ENCODE results near the gene MAP4K2.

MAP4K2 gene

GRCh38 chr11:64764040-64764611 is 38.9 kb downstream of the MAP4K2 start:
- H3K4me3 ChIP-seq (ENCODE audit: low read depth, low read length), result no peak overlapping the region
- in situ Hi-C loops (cut with HindIII; ENCODE audit: low sequenced_read_pairs), result no loop called here
- TF ChIP-seq CTCF (IDR thresholded peaks at IDR 0.05; ENCODE audit: low read depth, low read length), result no peak
- DNase-seq (ENCODE audit: low read depth, low spot score), result no peak

- in situ Hi-C loops (cut with HindIII; ENCODE audit: low sequenced_read_pairs), result no loop called here
- H3K4me3 ChIP-seq (ENCODE audit: low read depth, low read length), result no peak overlapping the region
- no peak for TF ChIP-seq CTCF (IDR thresholded peaks at IDR 0.05; ENCODE audit: low read depth, low read length)
- DNase-seq (ENCODE audit: low read depth, low spot score), result no peak
Measured at GRCh38 chr11:64763526-64764039, 39.4 kb downstream of the MAP4K2 start.

GRCh38 chr11:64762674-64763525 is 40.1 kb downstream of the MAP4K2 start:
- H3K4me3 ChIP-seq (ENCODE audit: low read depth, low read length), result no peak overlapping the region
- in situ Hi-C loops (cut with HindIII; ENCODE audit: low sequenced_read_pairs), result no loop called here
- DNase-seq (ENCODE audit: low read depth, low spot score), result peak; percentile 88
- no peak for TF ChIP-seq CTCF (IDR thresholded peaks at IDR 0.05; ENCODE audit: low read depth, low read length)

GRCh38 chr11:64762277-64762673 is 40.7 kb downstream of the MAP4K2 start:
- DNase-seq (ENCODE audit: low read depth, low spot score), result no peak
- TF ChIP-seq CTCF (IDR thresholded peaks at IDR 0.05; ENCODE audit: low read depth, low read length), result no peak
- no peak overlapping the region for H3K4me3 ChIP-seq (ENCODE audit: low read depth, low read length)
- in situ Hi-C loops (cut with HindIII; ENCODE audit: low sequenced_read_pairs), result no loop called here

GRCh38 chr11:64760759-64761420 is 42.1 kb downstream of the MAP4K2 start:
- in situ Hi-C loops (cut with HindIII; ENCODE audit: low sequenced_read_pairs), result no loop called here
- DNase-seq (ENCODE audit: low read depth, low spot score), result no peak
- no peak for TF ChIP-seq CTCF (IDR thresholded peaks at IDR 0.05; ENCODE audit: low read depth, low read length)
- no peak overlapping the region for H3K4me3 ChIP-seq (ENCODE audit: low read depth, low read length)
